Esophagus squamous epithelium (tissue), 5 donors: ENCODE measurements around the gene TRIP13. TPM values are rescaled to one million over a fixed set of nuclear protein-coding genes. Genes with fewer than 3 reads are reported as not detected.

ENCODE experiments used
- DNase-seq: peaks from one replicate; lab custom pipeline; 2025; lab: John Stamatoyannopoulos, UW
- H3K27ac ChIP-seq, 4 donors: fragments of 200-600 bp; sonication (generic); one replicate each; pipeline ENCODE4 v1.5.1; 2016 to 2019; ENCODE audit warnings: mild to moderate bottlenecking in 1 of 4
- H3K27me3 ChIP-seq, 4 donors: fragments of 200-600 bp; sonication (generic); 1 replicate in 3 of 4; 2 replicates in 1 of 4; pipeline versions ENCODE4 v1.5.1 to v1.6.0; 2017 to 2021; ENCODE audit warnings: antibody characterized with exemption in 1 of 4
- H3K36me3 ChIP-seq, 3 donors: fragments of 200-600 bp; sonication (generic); one replicate each; pipeline ENCODE4 v1.5.1; 2016 to 2019
- H3K4me1 ChIP-seq, 3 donors: fragments of 200-600 bp; sonication (generic); one replicate each; pipeline ENCODE4 v1.5.1; 2017 to 2019
- H3K4me3 ChIP-seq, 4 donors: fragments of 200-600 bp; sonication (generic); 1 replicate in 3 of 4; 2 replicates in 1 of 4; pipeline ENCODE4 v1.5.1; 2016 to 2019; ENCODE audit warnings: mild to moderate bottlenecking in 2 of 4, moderate library complexity in 1 of 4
- H3K9me3 ChIP-seq, 3 donors: fragments of 200-600 bp; sonication (generic); one replicate each; pipeline ENCODE4 v1.5.1; 2016 to 2019
- POLR2A ChIP-seq, 4 donors: fragments of 450-650 bp; IDR thresholded peaks; one replicate each; pipeline ENCODE4 v1.6.1; 2017; ENCODE audit warnings: antibody characterized with exemption in 4 of 4, mild to moderate bottlenecking in 4 of 4, moderate library complexity in 3 of 4
- WGBS, 2 donors: methylation state at CpG; one replicate each; pipeline ENCODE4 v1.1.5; 2018; 5-methylcytosine and 5-hydroxymethylcytosine counted together
- intact Hi-C: fragments of 100-400 bp; cut with DNase I; formaldehyde crosslinking; loops from one replicate; pipeline ENCODE4 v1.15.0; 2022
- total RNA-seq, 4 donors: library from RNA; depleted of rRNA; stranded (reverse); fragments of >200 nt; gene quantifications; one replicate each; pipeline ENCODE4 v1.1.0, GENCODE V29; 2016
- TF ChIP-seq, protein P1 (sequence below), 6 experiments: fragments of 450-650 bp in 4 of 6; fragments of 200-600 bp in 2 of 6; sonication (generic) in 2 of 6; IDR thresholded peaks; one replicate each; pipeline ENCODE4 v1.5.1; 2016 to 2019; ENCODE audit warnings: antibody characterized with exemption in 6 of 6, mild to moderate bottlenecking in 4 of 6, moderate library complexity in 4 of 6
- donor health status: DM: yes; HTN: yes; CAD: no.

Gene TRIP13
- total RNA-seq, 4 donors from 2014 or later, result 3.2 to 17.7 (median 9.5) TPM

DNA sequence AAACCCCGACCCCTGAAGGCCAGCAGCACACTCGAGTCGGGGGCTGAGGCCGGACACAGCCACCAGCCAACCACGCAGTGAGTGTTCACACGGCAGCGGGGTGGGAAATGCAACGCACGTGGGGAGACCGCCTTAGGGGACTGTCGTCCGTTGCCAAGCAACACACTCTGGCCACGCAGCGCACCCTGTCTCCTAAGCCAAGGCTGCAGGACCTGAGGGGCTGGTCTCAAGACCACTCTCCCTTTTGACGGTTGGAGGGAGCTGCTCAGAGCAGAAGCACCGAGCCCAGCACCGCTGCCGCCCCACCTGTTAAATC, 7.6 kb upstream of the TRIP13 start:
- DNase-seq, result no peak

DNA sequence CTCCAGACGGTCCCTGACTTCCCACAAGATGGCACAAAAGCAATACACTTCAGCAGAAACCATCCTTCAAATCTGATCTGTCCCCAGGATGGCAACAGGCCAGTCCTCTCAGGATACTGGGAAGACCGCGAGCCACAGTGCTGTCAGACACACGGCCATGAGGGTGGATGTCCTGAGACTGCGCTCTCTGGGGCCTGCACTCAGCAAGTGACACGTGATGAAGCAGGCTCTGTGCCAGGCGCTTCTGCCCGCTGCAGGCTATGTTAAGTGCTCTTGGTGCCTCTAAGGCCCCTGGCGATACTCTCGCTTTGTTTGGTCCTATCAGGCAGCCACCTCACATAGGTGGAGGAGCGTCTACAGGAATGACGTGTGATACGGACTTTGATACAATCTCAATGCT, 7.2 kb upstream of the TRIP13 start:
- Histone ChIP-seq H3K27me3 (no peaks in the 10 kb centered on the region), H3K27ac (no peak overlapping the region), H3K4me3 (no peak overlapping the region), H3K4me1 (peaks cover 0 to 3% (median 0%) of the 10 kb centered on the region in 3 donors), H3K9me3 (no peaks in the 10 kb centered on the region), H3K36me3 (peaks cover 26 to 100% (median 55%) of the 10 kb centered on the region in 3 donors)
- no peak for TF ChIP-seq POLR2A (IDR thresholded peaks at IDR 0.05)
- TF ChIP-seq, protein P1, sequence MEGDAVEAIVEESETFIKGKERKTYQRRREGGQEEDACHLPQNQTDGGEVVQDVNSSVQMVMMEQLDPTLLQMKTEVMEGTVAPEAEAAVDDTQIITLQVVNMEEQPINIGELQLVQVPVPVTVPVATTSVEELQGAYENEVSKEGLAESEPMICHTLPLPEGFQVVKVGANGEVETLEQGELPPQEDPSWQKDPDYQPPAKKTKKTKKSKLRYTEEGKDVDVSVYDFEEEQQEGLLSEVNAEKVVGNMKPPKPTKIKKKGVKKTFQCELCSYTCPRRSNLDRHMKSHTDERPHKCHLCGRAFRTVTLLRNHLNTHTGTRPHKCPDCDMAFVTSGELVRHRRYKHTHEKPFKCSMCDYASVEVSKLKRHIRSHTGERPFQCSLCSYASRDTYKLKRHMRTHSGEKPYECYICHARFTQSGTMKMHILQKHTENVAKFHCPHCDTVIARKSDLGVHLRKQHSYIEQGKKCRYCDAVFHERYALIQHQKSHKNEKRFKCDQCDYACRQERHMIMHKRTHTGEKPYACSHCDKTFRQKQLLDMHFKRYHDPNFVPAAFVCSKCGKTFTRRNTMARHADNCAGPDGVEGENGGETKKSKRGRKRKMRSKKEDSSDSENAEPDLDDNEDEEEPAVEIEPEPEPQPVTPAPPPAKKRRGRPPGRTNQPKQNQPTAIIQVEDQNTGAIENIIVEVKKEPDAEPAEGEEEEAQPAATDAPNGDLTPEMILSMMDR (IDR thresholded peaks at IDR 0.05), result no peak
- 90 to 100% methylated on average over 2 to 4 of the region's 13 CpGs for WGBS, 2 donors
- intact Hi-C loops, result no loop called here
- DNase-seq, result no peak

More for the DNA sequence above, 7.6 kb upstream of the TRIP13 start:
- intact Hi-C loops, result no loop called here
- Histone ChIP-seq H3K9me3 (no peaks in the 10 kb centered on the region), H3K4me3 (no peak overlapping the region), H3K27me3 (no peaks in the 10 kb centered on the region), H3K36me3 (peaks cover 26 to 98% (median 55%) of the 10 kb centered on the region in 3 donors), H3K27ac (no peak overlapping the region), H3K4me1 (no peaks in the 10 kb centered on the region)
- WGBS, 2 donors, result 100% methylated on average over 1 of the region's 18 CpGs; no CpG with 5 or more reads in 1 of the 2 donors
- TF ChIP-seq POLR2A (IDR thresholded peaks at IDR 0.05), result no peak
- TF ChIP-seq, protein P1 (IDR thresholded peaks at IDR 0.05), result no peak

DNA sequence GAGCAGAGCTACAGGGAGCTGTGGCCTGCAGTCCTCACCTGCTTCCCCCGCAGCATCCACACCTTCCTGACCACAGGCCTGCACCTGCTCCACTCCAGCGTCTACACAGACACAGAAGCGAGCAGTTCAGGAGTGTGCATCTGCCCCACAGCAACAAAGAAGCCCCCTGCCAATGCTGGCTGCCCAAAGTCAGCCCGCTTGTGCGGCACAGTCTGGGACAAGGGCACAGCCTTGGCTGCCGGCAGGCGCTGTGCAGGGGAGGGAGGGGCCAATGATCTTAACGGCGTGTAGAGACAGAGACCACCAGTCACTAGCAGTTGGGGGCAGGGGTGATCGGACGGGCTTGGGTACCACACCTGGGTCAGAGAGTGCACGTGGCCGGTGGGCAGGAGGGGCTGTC, 6.6 kb upstream of the TRIP13 start:
- DNase-seq, result no peak
- TF ChIP-seq, protein P1 (IDR thresholded peaks at IDR 0.05), result no peak
- no peak for TF ChIP-seq POLR2A (IDR thresholded peaks at IDR 0.05)
- peaks cover 23 to 100% (median 55%) of the 10 kb centered on the region in 3 donors for H3K36me3 ChIP-seq

DNA sequence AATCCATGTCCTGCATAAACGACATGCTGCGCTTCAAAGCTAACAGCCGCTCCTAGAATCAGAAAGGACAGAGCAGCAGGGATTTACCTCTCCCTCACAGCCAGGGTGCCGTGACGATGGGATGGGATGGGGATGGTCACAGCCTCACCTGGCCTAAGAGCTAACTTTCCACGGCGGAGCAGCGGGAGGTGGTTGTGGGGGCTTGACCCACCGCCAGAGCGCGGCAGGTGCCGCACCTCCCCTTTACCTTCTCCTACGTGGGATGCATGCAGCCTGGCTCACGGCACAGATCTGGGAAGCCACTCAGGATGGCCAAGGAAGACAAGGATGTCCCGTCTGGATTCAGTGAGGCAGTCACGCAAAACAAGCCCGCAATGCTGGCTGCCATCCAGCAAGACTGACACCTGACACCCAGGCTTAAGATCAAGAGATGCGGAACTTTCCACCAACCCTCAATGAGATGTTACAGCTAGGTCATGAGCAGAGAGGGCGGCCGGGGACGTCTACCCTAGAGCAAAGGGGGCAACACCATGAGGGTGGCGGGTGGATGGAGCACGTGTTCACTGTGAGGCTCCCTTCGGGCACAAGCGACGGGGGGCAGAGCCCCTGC, 5.9 kb upstream of the TRIP13 start:
- Histone ChIP-seq H3K9me3 (no peaks in the 10 kb centered on the region), H3K27ac (no peak overlapping the region), H3K36me3 (peaks cover 16 to 97% (median 51%) of the 10 kb centered on the region in 3 donors), H3K4me1 (peaks cover 6 to 16% (median 11%) of the 10 kb centered on the region in 3 donors), H3K4me3 (no peak overlapping the region), H3K27me3 (no peaks in the 10 kb centered on the region)
- TF ChIP-seq POLR2A (IDR thresholded peaks at IDR 0.05), result no peak
- TF ChIP-seq, protein P1 (IDR thresholded peaks at IDR 0.05), result no peak
- intact Hi-C loops, result no loop called here
- DNase-seq, result no peak
- WGBS, 2 donors, result 85 to 92% methylated on average over 9 to 20 of the region's 26 CpGs

More for the DNA sequence above, 6.6 kb upstream of the TRIP13 start:
- intact Hi-C loops, result no loop called here
- H3K27ac ChIP-seq, result no peak overlapping the region
- H3K4me1 ChIP-seq, result peaks cover 0 to 8% (median 3%) of the 10 kb centered on the region in 3 donors
- 92 to 94% methylated on average over 2 to 7 of the region's 13 CpGs for WGBS, 2 donors
- H3K9me3 ChIP-seq, result no peaks in the 10 kb centered on the region
- no peaks in the 10 kb centered on the region for H3K27me3 ChIP-seq
- no peak overlapping the region for H3K4me3 ChIP-seq

DNA sequence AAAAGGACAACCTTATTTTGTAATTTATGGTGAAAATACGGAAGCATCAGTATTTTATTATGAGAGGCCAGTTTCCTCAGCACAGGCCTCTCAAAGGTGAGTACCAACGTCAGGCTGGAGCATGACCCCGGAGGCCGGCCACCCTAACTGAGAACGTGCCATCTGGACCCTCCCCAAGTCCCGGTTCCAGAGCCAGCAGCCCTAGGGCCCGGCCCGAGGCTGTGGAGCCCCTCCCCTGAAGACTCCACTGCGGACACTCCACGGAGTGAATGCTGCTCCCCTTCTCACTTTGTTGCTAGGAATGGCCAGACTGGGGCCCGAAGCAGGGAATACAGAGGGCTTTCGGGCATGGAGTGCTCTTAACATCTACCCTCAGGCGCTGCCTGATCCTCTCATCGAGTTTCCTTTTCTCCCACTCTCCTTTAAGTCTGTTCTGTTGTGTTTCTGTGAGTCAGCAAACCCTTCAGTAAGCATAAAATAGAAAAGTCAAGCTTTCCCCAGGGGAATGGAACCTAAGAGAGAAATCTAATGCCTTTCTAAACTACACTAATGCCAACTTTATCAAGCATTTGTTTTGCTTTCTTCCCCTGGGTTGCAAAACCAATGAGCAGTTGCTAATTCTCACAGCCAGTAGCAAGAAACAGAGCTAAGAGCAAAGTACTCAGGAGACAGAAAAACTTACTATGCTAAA, 4.6 kb upstream of the TRIP13 start:
- H3K9me3 ChIP-seq, result no peaks in the 10 kb centered on the region
- H3K27ac ChIP-seq, result no peak overlapping the region
- TF ChIP-seq, protein P1 (IDR thresholded peaks at IDR 0.05), result no peak
- TF ChIP-seq POLR2A (IDR thresholded peaks at IDR 0.05), result no peak
- H3K4me3 ChIP-seq, result no peak overlapping the region
- peaks cover 14 to 84% (median 39%) of the 10 kb centered on the region in 3 donors for H3K36me3 ChIP-seq
- H3K27me3 ChIP-seq, result no peaks in the 10 kb centered on the region
- intact Hi-C loops, result no loop called here
- 86 to 97% methylated on average over 5 to 9 of the region's 14 CpGs for WGBS, 2 donors
- peaks cover 10 to 24% (median 14%) of the 10 kb centered on the region in 3 donors for H3K4me1 ChIP-seq
- DNase-seq, result no peak
